GM19397 (cell line): ENCODE results near the gene NUP98.
"Not testable (repeated sequence)": the region's sequence is repeated elsewhere in the genome, so short reads cannot be mapped to it uniquely, and the experiment has no call there.

ENCODE experiments used
- ATAC-seq: cut with Tn5 transposase; IDR thresholded peaks from one replicate; pipeline ENCODE4 v1.9.1; 2021; ENCODE audit warnings: mild to moderate bottlenecking, moderate library complexity; ENCODE audit not compliant: unreplicated experiment

Gene NUP98

GRCh38 chr11:3645552-3645951 lies 151.8 kb downstream of the NUP98 start:
- no peak for ATAC-seq

- ATAC-seq, result no peak
Observed at GRCh38 chr11:3644817-3645235, 152.5 kb downstream of the NUP98 start, which contains the start of gene ART1. Gene ART1 (plus strand): TSS chr11:3645128. CDS start chr11:3659214, 14,086 bp downstream.

- ATAC-seq, result not testable (repeated sequence)
Observed at GRCh38 chr11:3643102-3643546, 154.2 kb downstream of the NUP98 start.

- peak; percentile 73 for ATAC-seq
Observed at GRCh38 chr11:3642071-3642951, 155.0 kb downstream of the NUP98 start.

- no peak for ATAC-seq
Observed at GRCh38 chr11:3641701-3642070, 155.7 kb downstream of the NUP98 start, which contains the start of gene ART5. Gene ART5 (minus strand): TSS chr11:3641992. CDS start chr11:3641862, 130 bp downstream.

GRCh38 chr11:3641191-3641590 lies 156.2 kb downstream of the NUP98 start:
- ATAC-seq, result no peak

GRCh38 chr11:3639841-3640240 lies 157.5 kb downstream of the NUP98 start:
- ATAC-seq, result no peak

GRCh38 chr11:3638513-3638912 lies 158.8 kb downstream of the NUP98 start:
- no peak for ATAC-seq

GRCh38 chr11:3637201-3637600 lies 160.2 kb downstream of the NUP98 start:
- ATAC-seq, result no peak

GRCh38 chr11:3635641-3636375 lies 161.5 kb downstream of the NUP98 start:
- ATAC-seq, result no peak

- no peak for ATAC-seq
Observed at GRCh38 chr11:3632070-3632660, 165.2 kb downstream of the NUP98 start.

- no peak for ATAC-seq
Observed at GRCh38 chr11:3631331-3631730, 166.0 kb downstream of the NUP98 start.

- no peak for ATAC-seq
Observed at GRCh38 chr11:3627291-3627690, 170.1 kb downstream of the NUP98 start.

GRCh38 chr11:3626250-3626960 lies 170.9 kb downstream of the NUP98 start:
- ATAC-seq, result no peak
